Testis (tissue), 3 donors: ENCODE results near the gene KRT13. TPM values are rescaled to one million over a fixed set of nuclear protein-coding genes. Genes with fewer than 3 reads are reported as not detected.

ENCODE experiments used
- DNase-seq: peaks from one replicate; pipeline ENCODE4 v3.0.0-alpha.2; 2019
- H3K27ac ChIP-seq, 2 donors: fragments of 200-600 bp; sonication (generic); one replicate each; pipeline ENCODE4 v1.5.1; 2019
- H3K27me3 ChIP-seq: fragments of 200-600 bp; sonication (generic); one replicate; pipeline ENCODE4 v1.5.1; 2019
- H3K36me3 ChIP-seq: fragments of 200-600 bp; sonication (generic); one replicate; pipeline ENCODE4 v1.5.1; 2017; ENCODE audit warnings: low read depth; ENCODE audit errors: missing control alignments
- H3K4me1 ChIP-seq: fragments of 200-600 bp; sonication (generic); one replicate; pipeline ENCODE4 v1.5.1; 2019
- H3K4me3 ChIP-seq, 2 donors: fragments of 200-600 bp; sonication (generic); one replicate each; pipeline ENCODE4 v1.5.1; 2017 to 2019
- H3K9me3 ChIP-seq: fragments of 200-600 bp; sonication (generic); one replicate; pipeline ENCODE4 v1.5.1; 2017
- POLR2A ChIP-seq: fragments of 450-650 bp; IDR thresholded peaks from one replicate; pipeline ENCODE4 v1.6.1; 2017; ENCODE audit warnings: antibody characterized with exemption, mild to moderate bottlenecking, moderate library complexity
- WGBS, 2 donors: methylation state at CpG; one replicate each; pipeline ENCODE4 v1.1.5; 2018; 5-methylcytosine and 5-hydroxymethylcytosine counted together
- intact Hi-C: fragments of 100-400 bp; cut with DNase I; formaldehyde crosslinking; loops from one replicate; pipeline ENCODE4 v1.15.1; 2023; ENCODE audit warnings: low total_unique reads
- microRNA-seq, 2 donors: library from miRNA; unstranded; fragments of <30 nt; microRNA quantifications; one replicate each; pipeline ENCODE4, GENCODE V29; 2016; ENCODE audit warnings: borderline number of aligned reads in 2 of 2, borderline replicate concordance in 1 of 2
- polyA plus RNA-seq: library from polyadenylated mRNA; stranded (reverse); fragments of 350-450 nt; fragmentation: Illumina TruSeq; extraction: RNeasy Lipid Tissue Mini Kit (QIAGEN cat#74804); gene quantifications from one replicate; pipeline ENCODE4 v1.2.3, GENCODE V29; 2014; ENCODE audit warnings: low read depth, low replicate concordance; ENCODE audit not compliant: insufficient read depth
- small RNA-seq, 2 donors: library from RNA; depleted of rRNA; stranded (forward); fragments of <200 nt; gene quantifications; one replicate each; pipeline ENCODE3, GENCODE V24; 2016
- total RNA-seq, 2 donors: library from RNA; depleted of rRNA; stranded (reverse); fragments of >200 nt; gene quantifications; one replicate each; pipeline ENCODE4 v1.2.3, GENCODE V29; 2016
- TF ChIP-seq, protein P1 (sequence below), 3 experiments: fragments of 450-650 bp in 2 of 3; fragments of 200-600 bp in 1 of 3; sonication (generic) in 1 of 3; IDR thresholded peaks; one replicate each; pipeline ENCODE4 v1.5.1; 2016 to 2019; ENCODE audit warnings: antibody characterized with exemption in 3 of 3, mild to moderate bottlenecking in 2 of 3, moderate library complexity in 1 of 3

Gene KRT13
- total and polyA plus RNA-seq, 3 donors from 2014 or later: 2.4 to 21.4 (median 7.7) TPM

DNA sequence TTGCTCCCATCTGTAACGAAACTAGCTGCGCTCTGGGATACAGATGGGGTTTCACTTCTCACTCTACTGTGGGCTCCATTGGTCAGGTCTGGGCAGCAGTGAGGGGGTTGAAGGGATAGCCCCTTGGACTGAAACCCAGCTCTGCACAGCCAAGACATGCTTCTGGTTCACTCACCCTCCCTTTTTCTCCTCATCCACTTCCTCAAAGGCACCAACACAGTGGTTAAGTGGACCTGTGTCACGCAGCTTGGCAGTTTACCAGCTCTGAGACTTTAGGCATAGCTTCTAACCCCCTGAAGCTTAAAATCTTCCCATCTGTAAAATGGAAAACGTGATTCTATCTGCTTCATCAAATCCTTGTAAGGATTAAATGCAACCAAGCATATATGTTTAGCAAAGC is 53.1 kb downstream of the KRT13 start:
- no peak for TF ChIP-seq POLR2A
- TF ChIP-seq, protein P1, sequence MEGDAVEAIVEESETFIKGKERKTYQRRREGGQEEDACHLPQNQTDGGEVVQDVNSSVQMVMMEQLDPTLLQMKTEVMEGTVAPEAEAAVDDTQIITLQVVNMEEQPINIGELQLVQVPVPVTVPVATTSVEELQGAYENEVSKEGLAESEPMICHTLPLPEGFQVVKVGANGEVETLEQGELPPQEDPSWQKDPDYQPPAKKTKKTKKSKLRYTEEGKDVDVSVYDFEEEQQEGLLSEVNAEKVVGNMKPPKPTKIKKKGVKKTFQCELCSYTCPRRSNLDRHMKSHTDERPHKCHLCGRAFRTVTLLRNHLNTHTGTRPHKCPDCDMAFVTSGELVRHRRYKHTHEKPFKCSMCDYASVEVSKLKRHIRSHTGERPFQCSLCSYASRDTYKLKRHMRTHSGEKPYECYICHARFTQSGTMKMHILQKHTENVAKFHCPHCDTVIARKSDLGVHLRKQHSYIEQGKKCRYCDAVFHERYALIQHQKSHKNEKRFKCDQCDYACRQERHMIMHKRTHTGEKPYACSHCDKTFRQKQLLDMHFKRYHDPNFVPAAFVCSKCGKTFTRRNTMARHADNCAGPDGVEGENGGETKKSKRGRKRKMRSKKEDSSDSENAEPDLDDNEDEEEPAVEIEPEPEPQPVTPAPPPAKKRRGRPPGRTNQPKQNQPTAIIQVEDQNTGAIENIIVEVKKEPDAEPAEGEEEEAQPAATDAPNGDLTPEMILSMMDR (IDR thresholded peaks at IDR 0.05): no peak
- Histone ChIP-seq H3K27me3 (no peaks in the 10 kb centered on the region), H3K4me3 (no peak overlapping the region), H3K36me3 (no peaks in the 10 kb centered on the region), H3K27ac (no peak overlapping the region), H3K9me3 (no peaks in the 10 kb centered on the region), H3K4me1 (no peaks in the 10 kb centered on the region)
- 63 to 74% methylated on average over 4 of the region's 4 CpGs for WGBS, 2 donors
- no peak for DNase-seq
- intact Hi-C loops: no loop called here

DNA sequence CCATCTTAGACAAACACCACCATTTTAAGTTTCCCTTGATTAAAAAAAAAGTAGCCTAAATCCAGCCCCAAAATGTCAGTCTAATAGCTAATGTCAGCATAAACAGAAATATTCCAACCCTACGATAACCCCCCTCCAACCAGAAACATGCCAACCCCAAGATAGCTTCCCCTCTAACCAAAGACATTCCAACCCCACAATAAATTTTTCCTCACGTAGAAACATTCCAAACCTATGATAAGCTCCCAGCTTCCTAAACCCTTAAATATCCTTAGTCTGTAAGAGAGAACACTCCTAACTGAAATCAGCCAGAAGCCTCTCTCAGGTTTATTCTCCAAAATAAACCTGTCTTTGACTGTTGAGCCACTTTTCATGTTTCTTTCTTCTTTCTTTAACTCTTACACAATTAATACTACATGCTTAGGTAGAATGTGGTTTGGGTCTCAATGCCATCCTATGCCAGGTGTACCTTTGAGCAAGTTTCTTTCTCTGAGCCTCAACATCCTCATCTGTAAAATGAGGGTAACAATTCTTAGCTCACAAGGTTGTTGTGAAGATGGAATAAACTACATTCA is 54.2 kb downstream of the KRT13 start:
- Histone ChIP-seq H3K4me3 (no peak overlapping the region), H3K27me3 (no peaks in the 10 kb centered on the region), H3K27ac (no peak overlapping the region), H3K9me3 (no peaks in the 10 kb centered on the region), H3K4me1 (no peaks in the 10 kb centered on the region), H3K36me3 (no peaks in the 10 kb centered on the region)
- TF ChIP-seq, protein P1 (IDR thresholded peaks at IDR 0.05): no peak
- TF ChIP-seq POLR2A: no peak
- 74 to 77% methylated on average over 2 of the region's 2 CpGs for WGBS, 2 donors
- intact Hi-C loops: no loop called here
- no peak for DNase-seq

Small RNA genes lying within 50 kb of the gene (microRNA-seq; reads per million reads assigned to microRNA genes)
- gene MIR6510: 0 reads per million in 2 donors

Small RNA genes lying within 50 kb of the gene (small RNA-seq; reads per million reads assigned to genes)
- gene RNU2-32P: 0.19 to 0.27 reads per million in 2 donors

Other genes starting within 250 kb of the KRT13 start
- gene KRTAP9-6, start 240.2 kb downstream of the KRT13 start, total RNA-seq: not detected
- not detected for gene KRTAP9-6, start 240.2 kb downstream of the KRT13 start, polyA plus RNA-seq
- gene KRTAP9-7, start 229.9 kb downstream of the KRT13 start, total RNA-seq: under 1 TPM in 1 of 2 donors, not detected in 1; 0.47 TPM
- gene KRTAP9-7, start 229.9 kb downstream of the KRT13 start, polyA plus RNA-seq: not detected
- not detected for gene KRTAP29-1, start 202.8 kb downstream of the KRT13 start, total RNA-seq
- not detected for gene KRTAP29-1, start 202.8 kb downstream of the KRT13 start, polyA plus RNA-seq
- gene KRTAP16-1, start 196.3 kb downstream of the KRT13 start, total RNA-seq: not detected
- not detected for gene KRTAP16-1, start 196.3 kb downstream of the KRT13 start, polyA plus RNA-seq
- gene KRTAP17-1, start 189.9 kb downstream of the KRT13 start, total RNA-seq: not detected
- gene KRTAP17-1, start 189.9 kb downstream of the KRT13 start, polyA plus RNA-seq: not detected
- 1 to 10 TPM in 1 of 2 donors, under 1 TPM in 1; 0.50 to 3.1 TPM for gene KRT33A, start 154.8 kb downstream of the KRT13 start, total RNA-seq
- 2.3 TPM for gene KRT33A, start 154.8 kb downstream of the KRT13 start, polyA plus RNA-seq
- under 1 TPM in 1 of 2 donors, not detected in 1; 0.25 TPM for gene KRT33B, start 135.8 kb downstream of the KRT13 start, total RNA-seq
- gene KRT33B, start 135.8 kb downstream of the KRT13 start, polyA plus RNA-seq: not detected
- gene KRT34, start 123.3 kb downstream of the KRT13 start, total RNA-seq: under 1 TPM; 0.50 to 0.55 TPM
- 1.2 TPM for gene KRT34, start 123.3 kb downstream of the KRT13 start, polyA plus RNA-seq
- under 1 TPM in 1 of 2 donors, not detected in 1; 0.74 TPM for gene KRT31, start 108.0 kb downstream of the KRT13 start, total RNA-seq
- 0.53 TPM for gene KRT31, start 108.0 kb downstream of the KRT13 start, polyA plus RNA-seq
- gene KRT37, start 81.0 kb downstream of the KRT13 start, total RNA-seq: not detected
- not detected for gene KRT37, start 81.0 kb downstream of the KRT13 start, polyA plus RNA-seq
- gene KRT38, start 64.6 kb downstream of the KRT13 start, total RNA-seq: not detected
- not detected for gene KRT38, start 64.6 kb downstream of the KRT13 start, polyA plus RNA-seq
- under 1 TPM in 1 of 2 donors, not detected in 1; 0.19 TPM for gene KRT32, start 38.2 kb downstream of the KRT13 start, total RNA-seq
- not detected for gene KRT32, start 38.2 kb downstream of the KRT13 start, polyA plus RNA-seq
- not detected for gene KRT35, start 24.5 kb downstream of the KRT13 start, total RNA-seq
- gene KRT35, start 24.5 kb downstream of the KRT13 start, polyA plus RNA-seq: 0.18 TPM
- under 1 TPM; 0.24 to 0.43 TPM for gene KRT36, start 15.7 kb downstream of the KRT13 start, total RNA-seq
- 0.24 TPM for gene KRT36, start 15.7 kb downstream of the KRT13 start, polyA plus RNA-seq
- gene KRT15, start 13.3 kb upstream of the KRT13 start, total RNA-seq: 10 to 100 TPM in 1 of 2 donors, 1 to 10 TPM in 1; 5.8 to 19.4 TPM
- 21.7 TPM for gene KRT15, start 13.3 kb upstream of the KRT13 start, polyA plus RNA-seq
- 1 to 10 TPM; 3.9 to 5.5 TPM for gene KRT19, start 22.7 kb upstream of the KRT13 start, total RNA-seq
- gene KRT19, start 22.7 kb upstream of the KRT13 start, polyA plus RNA-seq: 49.5 TPM
- gene KRT9, start 66.4 kb upstream of the KRT13 start, total RNA-seq: under 1 TPM in 1 of 2 donors, not detected in 1; 0.43 TPM
- gene KRT9, start 66.4 kb upstream of the KRT13 start, polyA plus RNA-seq: 0.29 TPM
- gene KRT14, start 81.3 kb upstream of the KRT13 start, total RNA-seq: under 1 TPM in 1 of 2 donors, not detected in 1; 0.24 TPM
- 0.37 TPM for gene KRT14, start 81.3 kb upstream of the KRT13 start, polyA plus RNA-seq
- not detected for gene KRT16, start 107.2 kb upstream of the KRT13 start, total RNA-seq
- gene KRT16, start 107.2 kb upstream of the KRT13 start, polyA plus RNA-seq: not detected
- gene KRT17, start 119.0 kb upstream of the KRT13 start, total RNA-seq: 10 to 100 TPM; 13.3 to 26.0 TPM
- gene KRT17, start 119.0 kb upstream of the KRT13 start, polyA plus RNA-seq: 12.2 TPM
- gene EIF1, start 183.3 kb upstream of the KRT13 start, total RNA-seq: 100 to 1,000 TPM; 274 to 338 TPM
- 1,078 TPM for gene EIF1, start 183.3 kb upstream of the KRT13 start, polyA plus RNA-seq
- not detected for gene GAST, start 206.7 kb upstream of the KRT13 start, total RNA-seq
- gene GAST, start 206.7 kb upstream of the KRT13 start, polyA plus RNA-seq: not detected
- 1 to 10 TPM; 2.9 to 5.3 TPM for gene HAP1, start 229.0 kb upstream of the KRT13 start, total RNA-seq
- gene HAP1, start 229.0 kb upstream of the KRT13 start, polyA plus RNA-seq: 1.9 TPM